GM18868 (cell line): Measurements from ENCODE around the gene FNDC10.
A peak's percentile ranks its signal among the peaks of the same experiment; 100 is the strongest.
"Not testable (repeated sequence)": the region's sequence is repeated elsewhere in the genome, so short reads cannot be mapped to it uniquely, and the experiment has no call there.

Experiments
- ATAC-seq: cut with Tn5 transposase; IDR thresholded peaks from one replicate; pipeline ENCODE4 v1.9.1; 2021; ENCODE audit warnings: mild to moderate bottlenecking, moderate library complexity; ENCODE audit not compliant: unreplicated experiment

The FNDC10 gene

DNA sequence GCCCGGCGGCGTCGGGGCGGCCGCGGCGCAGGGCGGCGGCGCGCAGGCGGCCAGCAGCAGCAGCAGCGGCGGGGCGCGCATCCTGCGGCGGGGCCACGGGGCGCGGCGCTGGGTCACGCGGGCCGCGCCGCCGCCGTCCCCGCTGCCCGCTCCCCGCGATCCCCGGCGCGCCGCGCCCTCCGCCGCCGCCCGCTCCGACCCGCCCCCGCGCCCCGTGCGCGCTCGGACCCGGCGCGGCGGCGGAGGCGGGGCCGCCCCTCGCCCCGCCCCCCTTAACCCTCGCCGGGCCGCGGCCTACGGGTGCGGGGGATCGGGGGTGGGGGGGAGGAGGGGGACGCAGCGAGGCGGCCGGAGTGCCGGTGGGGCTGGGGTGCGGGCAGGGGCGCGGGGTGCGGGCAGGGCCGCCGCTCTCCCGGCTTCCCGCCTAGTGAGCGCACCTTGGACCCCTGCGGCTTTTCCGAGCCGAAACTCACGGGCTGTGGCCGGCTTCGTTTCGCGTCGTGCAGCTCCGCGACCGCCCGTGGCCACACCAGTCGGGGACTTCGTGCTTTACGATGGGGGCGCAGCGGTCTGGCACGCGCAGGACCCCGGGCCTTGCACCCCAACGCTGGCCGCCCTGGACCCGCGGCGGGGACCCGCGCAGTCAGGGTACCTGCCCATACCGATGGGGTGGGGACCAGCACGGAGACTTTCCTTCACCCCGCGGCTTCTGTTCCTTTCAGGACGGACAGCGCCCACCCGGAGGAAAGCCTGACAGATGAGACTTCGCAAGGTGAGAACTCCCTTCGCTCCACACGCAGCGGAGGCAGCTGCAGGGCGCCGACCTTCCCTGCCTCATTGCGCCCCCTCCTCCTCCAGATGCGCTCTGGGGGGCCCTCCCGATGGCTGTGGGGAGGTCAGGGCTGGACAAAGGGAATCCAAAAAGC lies at the start of gene FNDC10:
Gene FNDC10, minus strand, starts transcription at position 201 of the 926 bp plus-strand sequence. Its CDS starts 120 bp downstream, at position 81.
- ATAC-seq, result no peak

DNA sequence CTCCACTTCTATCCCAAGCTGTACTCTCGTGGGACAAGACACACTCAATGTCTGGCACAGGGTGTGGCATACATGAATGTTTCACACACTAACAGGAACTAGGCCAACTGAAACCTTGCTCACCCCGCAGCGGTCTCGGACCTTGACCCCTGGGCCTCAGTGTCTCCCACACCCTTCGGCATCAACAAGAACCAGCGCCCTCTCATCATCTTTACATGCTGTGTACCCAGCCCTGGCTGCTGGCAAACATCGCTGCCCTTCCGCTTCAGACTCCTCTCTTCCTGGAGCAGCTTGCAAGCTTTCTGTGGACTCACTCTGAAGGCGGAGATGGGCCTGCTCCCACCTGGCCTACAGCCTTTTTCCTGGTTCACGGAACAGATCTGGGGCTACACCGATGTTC lies 48.3 kb upstream of the FNDC10 start:
- ATAC-seq, result not testable (repeated sequence)

DNA sequence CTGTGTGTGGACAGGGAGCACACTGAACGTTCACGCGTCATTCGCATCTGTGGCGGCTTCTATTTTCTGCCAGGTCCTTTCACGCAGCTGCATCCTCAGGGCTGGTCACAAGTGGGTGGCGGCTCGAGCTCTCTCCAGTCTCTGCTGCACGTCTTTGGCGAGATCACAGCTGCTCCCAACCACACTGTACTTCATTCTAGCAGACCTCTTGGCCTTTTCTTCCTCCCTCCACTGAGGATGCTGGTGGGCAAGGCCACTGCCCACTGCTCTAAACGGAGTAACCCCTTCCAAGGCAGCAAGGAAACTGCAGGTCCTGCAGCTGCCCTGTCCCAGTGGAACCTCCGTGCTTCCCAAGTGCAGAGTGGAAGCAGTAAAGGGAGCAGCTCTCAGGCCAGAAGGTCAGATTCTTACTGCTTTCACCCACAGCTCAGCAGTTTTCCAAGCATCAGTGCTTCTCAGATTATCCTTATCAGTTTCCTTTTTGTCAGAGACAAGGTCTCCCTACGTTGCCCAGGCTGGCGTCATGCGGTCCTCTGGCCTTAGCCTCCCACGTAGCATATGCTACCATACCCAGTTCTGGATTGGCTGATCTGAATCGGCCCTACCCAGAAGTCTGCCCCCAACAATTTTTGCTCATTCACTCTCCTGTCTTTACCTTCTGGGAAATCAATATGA lies 47.8 kb upstream of the FNDC10 start:
- not testable (repeated sequence) for ATAC-seq

DNA sequence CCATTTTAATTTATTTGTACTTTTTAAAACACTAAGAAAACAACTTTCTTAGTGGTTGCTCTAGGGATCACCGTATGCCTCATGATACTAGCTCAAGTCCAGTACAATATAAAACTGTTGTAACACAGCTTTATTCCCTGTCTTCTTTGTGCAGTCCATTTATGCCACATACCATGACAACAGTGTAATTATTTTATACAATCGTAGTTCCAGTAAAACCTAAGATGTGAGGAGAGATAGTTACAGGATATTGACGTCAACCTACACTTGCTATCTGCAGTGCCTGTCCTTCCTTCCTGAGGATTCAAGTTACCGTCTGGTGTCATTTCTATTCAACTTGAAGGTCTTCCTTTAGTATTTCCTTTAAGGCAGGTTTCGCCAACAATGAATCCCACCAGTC lies 46.4 kb upstream of the FNDC10 start:
- ATAC-seq, result not testable (repeated sequence)

DNA sequence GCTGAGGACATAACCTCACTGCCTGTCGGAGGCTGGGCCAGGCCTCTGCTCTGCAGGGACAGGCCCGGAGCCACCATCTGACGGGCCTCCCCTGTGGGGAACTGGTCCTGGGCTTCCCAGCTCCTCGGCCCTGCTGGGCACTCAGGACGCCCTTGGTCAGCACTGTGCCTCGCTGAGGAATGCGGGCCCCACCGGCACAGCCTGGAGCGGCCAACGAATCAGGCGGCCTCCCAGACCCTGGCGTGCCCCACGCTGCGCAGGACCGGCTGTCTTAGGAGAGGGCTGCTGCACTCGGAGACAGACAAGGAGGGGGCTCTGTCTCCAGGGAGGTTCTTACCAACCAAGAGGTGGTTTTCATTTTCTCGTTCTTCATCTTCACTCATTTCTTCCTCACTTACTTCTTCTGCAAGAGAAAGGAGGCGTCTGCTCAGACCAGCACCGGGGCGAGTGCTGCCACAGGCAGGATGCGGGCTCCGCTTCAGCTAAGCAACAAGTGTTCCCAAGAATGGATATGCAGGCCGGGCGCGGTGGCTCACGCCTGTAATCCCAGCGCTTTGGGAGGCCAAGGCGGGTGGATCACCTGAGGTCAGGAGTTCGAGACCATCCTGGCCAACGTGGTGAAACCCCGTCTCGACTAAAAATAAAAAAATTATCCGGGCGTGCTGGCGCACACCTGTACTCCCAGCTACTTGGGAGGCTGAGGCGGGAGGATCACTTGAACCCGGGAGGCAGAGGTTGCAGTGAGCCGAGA lies 41.0 kb upstream of the FNDC10 start:
- not testable (repeated sequence) for ATAC-seq

DNA sequence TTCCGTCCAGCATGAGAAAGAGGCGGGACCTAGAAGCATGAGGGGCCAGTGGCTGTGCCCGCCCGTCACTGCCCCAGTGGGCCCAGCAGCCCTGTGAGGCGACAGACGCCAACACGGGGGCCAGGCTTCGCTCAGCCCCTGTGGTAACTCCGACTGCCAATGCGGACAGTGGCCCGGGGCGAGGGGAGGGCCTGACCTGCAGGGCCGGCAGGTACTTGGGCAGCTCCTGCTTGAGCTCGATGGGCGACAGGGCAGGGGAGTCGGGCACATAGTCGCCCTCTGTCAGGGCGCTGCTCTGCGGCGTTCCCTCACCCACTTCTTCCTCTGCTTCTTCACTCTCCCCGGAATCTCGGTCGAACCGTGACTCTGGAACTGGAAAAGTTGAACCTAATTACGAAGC lies 40.1 kb upstream of the FNDC10 start:
- ATAC-seq, result not testable (repeated sequence)

DNA sequence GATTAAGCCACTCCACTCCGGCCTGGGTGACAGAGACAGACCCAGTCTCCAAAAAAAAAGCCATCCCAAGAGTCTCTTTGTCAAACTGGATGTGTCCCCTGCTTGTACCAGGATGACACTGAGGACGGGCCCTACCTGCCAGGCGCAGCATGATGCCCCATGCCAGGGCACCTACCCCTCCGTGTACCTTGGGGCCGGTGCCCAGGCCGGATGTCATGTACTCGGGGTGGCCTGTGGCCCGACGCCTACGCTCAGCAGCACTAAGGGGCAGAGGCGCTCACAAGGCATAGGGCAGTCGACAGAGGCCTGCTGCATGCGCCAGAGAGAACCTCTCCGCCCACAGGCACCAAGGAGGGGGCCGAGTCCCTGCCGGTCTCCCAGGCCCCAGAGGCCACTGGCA lies 39.4 kb upstream of the FNDC10 start:
- ATAC-seq, result not testable (repeated sequence)

DNA sequence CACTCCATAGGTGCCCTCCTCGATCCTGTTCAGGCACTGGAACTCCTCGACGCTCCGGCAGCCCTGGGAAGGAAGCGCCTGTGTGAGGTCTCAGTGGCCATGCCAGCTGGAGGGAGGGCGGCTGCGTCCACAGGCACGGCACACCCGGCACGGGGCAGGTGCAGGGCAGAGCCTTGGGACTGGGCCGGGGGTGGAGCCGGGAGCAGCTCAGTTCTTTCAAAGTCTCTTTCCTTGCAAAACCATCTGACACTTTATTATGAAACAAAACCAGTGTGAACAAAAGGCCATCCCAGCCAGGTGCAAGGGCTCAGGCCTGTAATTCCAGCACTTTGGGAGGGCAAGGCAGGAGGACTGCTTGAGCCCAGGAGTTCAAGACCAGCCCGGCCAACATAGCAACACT lies 38.6 kb upstream of the FNDC10 start:
- not testable (repeated sequence) for ATAC-seq

DNA sequence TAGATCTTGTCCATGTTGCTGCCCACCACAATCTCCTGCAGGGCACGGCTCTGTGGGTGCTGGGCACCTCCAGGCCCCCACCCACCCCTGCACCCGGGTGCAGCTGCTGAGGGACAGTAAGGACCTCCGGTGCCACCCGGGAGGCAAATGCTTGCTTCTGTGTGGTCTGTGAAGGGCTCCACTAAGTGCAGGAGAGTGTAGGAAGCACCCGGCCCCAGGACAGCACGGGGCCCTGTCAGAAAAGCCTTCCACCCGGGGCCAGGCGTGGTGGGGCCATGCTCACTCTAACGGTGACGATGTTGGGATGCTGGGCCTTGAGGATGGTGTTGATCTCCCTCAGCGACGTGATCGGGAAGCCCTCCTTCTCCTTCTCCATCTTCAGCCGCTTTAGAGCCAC lies 37.5 kb upstream of the FNDC10 start:
- ATAC-seq, result not testable (repeated sequence)

DNA sequence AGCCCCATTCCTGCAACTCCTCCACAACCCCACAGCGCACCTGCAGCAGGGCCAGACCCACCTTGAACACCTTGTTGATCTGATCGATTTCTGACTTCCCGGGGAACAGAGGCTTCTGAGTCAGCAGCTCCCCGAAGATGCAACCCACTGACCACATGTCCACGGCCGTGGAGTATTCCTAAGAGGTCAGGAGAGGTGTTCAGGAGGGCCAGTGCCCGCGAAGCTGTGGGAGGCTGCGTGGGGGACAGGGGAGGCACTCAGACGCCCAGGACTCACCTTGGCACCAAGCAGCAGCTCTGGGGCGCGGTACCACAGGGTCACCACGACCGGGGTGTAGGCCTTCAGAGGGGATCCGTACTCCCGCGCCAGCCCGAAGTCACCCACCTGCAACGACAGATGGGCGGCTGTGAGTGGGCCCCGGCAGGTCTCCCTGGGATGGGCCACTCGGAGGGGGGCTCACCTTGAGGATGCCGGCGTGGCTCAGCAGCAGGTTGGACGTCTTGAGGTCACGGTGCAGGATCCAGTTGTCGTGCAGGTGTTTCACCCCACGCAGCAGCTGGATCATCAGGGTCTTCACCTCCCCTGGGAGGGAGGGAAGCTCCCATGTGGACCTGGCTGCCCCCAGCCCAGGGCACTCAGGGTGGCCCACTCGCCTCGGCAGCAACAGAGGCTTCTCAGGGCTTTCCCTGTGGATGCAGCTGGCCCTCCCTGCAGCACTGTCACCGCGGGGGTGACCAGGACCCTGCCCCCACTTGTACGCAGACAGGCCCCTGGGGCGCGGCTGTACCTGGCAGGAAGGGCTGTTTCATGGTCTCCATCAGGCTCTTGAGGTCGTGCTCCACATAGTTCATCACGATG lies 36.9 kb upstream of the FNDC10 start:
- not testable (repeated sequence) for ATAC-seq

DNA sequence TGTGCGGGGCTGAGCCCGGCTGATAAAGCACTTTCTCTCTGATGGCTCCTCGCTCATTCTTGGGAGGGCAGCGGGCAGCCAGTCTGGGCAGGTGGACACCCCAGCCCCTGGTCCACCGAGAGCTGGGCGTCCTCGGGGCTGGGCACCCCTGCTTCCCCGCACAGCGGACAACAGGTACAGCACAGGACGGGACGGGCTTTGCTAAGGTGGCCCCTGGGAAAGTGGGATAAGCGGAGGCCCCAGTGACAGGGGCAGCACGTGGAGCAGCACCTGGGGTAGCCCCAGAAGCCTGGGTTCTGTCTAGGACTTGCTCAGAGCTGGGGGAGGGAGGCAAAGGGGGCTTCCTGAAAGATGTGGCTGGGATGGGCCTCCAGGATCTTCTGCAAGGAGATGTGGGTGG lies 34.7 kb upstream of the FNDC10 start:
- ATAC-seq, result not testable (repeated sequence)

DNA sequence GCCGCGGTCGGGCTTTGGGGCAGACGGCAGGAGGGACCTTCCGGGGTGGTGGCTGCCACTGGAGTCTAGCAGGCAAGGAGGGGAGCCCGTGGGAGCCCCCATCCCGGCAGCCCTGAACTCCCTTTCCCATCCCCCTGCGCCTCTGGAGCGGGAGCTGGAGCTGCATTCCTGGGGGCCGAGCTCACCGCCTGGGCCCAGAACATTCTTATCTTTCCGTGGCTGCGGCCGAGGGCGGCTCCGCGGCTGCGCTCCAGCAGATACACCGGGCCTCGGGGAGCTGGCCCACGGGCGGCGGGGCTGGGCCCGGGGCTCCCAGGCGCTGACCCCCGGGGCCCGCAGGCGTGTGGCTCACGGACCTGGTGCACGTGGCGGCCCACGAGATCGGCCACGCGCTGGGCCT lies 33.5 kb upstream of the FNDC10 start:
- not testable (repeated sequence) for ATAC-seq

DNA sequence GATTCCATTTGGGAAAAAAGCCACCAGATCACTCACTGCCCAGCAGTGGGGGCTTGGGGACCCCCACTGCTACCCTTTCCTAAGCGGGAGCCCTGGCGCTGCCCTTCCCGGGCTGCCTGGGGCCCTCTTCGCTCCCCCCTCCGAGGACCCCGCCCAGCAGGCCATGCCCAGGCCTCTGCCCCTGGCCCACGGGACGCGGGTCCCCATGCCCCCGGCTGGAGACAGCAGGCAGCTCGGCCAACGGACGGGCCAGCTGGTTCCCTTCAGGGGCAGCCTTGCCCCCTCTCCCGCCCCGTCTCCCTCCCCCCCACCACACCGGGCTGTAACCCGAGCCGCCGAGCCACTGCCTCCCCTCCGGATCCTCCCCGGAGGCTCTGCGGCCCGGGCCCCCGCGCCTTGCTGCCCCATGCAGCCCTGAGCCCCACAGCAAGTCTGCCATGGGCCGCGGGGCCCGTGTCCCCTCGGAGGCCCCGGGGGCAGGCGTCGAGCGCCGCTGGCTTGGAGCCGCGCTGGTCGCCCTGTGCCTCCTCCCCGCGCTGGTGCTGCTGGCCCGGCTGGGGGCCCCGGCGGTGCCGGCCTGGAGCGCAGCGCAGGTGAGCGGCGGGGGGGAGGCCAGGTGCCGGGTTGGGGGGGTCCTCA lies 32.0 kb upstream of the FNDC10 start, which contains the start of gene MMP23B:
Gene MMP23B, plus strand, starts transcription at position 392 of the 639 bp plus-strand sequence. Its CDS starts 46 bp downstream, at position 438.
- no peak for ATAC-seq

DNA sequence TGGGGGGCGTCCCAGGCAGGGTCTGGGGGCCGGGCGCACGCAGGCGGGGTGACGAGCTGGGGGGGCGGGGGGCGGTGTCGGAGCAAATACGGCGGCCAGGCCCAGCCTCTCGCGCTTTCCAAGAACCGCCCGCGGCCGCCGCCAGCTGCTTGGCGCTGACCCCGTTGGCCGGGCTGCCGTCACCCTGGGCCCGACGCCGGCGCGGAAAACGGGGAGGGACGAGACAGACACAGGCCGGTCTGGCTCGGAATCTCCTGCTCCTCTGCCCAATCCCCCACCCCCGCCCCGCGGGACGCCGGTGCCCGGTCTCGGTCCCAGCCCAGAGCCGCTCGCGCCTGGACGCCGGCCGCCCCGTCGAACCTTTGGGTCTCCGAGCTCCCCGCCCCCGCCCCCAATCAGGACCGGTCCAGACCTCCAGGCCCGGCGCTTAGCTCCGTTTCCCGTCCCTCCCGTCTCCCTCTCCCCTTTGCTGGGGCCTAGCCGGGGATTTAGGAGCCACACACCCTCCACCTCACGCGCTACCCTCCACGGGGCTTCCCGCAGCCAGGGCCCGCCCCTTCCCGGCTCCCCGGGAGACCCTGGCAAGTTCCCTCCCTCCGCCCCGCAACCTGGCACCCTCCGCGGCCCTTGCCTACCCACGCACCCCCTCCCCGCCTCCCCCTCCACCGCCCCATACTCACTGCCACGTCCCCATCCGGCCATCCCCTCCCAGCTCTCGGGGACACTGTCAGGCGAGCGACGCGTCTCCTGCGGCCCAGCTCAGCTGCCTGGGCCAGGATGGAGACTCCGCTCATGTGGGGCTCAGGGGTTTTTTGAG lies 31.2 kb upstream of the FNDC10 start:
- ATAC-seq, result no peak

DNA sequence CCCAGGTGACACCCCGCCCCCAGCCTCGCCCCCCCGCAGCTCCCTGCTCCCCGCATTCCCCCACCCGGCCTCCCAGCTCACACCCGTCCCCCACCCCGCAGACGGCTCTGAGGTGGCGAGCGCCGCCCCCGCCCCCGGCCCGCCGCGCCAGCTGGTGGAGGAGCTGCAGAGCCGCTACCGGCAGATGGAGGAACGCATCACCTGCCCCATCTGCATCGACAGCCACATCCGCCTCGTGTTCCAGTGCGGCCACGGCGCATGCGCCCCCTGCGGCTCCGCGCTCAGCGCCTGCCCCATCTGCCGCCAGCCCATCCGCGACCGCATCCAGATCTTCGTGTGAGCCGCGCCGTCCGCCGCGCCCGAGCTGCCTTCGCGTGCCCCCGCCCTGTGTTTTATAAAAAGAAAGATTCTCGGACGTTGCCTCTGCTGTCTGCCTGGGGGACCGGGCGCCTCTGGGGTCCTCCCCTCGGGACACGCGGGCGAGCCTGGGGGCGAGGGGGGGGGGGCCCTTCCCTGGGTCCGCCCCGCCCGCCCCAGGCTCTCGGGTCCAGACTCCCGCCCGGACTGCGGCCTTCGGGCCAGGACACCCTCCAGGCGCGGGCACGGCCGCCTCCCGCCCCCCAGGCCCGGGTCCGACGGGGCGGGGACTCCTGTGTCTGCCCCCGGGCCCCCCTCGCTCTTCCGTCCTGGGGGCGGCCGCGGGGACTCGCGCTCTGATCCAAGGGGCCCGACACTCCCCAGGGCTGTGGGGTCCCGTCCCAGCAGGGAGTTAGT lies 30.4 kb upstream of the FNDC10 start:
- ATAC-seq, result peak; percentile 52

DNA sequence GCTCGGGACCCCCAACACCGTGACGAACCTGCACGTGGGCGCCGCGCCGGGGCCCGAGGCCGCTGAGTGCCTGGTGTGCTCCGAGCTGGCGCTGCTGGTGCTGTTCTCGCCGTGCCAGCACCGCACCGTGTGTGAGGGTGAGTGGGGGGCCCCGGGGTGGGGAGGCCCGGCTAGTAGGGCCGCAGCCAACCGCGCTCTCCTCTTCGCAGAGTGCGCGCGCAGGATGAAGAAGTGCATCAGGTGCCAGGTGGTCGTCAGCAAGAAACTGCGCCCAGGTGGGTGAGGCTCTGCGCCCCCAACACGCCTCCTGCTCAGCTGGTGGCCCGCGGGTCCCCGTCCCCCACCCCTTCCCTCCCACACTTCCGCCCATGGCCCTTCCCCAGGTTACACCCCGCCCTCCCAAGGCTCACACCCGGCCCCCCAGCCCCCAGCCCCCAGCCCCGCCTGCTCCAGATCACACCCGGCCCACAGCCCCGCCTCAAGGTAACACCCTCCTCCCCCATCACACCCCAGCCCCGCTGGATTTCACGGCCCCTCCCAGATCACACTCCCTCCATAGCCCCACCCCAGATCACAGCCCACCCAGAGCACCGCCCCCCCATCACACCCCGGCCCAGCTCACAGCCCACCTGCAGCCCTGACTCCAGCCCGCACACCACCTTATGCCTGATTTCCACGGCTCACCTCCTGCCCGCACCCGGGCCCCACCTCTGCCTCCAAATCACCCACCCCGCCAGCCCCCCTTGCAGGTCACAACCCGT lies 29.7 kb upstream of the FNDC10 start:
- ATAC-seq, result no peak

DNA sequence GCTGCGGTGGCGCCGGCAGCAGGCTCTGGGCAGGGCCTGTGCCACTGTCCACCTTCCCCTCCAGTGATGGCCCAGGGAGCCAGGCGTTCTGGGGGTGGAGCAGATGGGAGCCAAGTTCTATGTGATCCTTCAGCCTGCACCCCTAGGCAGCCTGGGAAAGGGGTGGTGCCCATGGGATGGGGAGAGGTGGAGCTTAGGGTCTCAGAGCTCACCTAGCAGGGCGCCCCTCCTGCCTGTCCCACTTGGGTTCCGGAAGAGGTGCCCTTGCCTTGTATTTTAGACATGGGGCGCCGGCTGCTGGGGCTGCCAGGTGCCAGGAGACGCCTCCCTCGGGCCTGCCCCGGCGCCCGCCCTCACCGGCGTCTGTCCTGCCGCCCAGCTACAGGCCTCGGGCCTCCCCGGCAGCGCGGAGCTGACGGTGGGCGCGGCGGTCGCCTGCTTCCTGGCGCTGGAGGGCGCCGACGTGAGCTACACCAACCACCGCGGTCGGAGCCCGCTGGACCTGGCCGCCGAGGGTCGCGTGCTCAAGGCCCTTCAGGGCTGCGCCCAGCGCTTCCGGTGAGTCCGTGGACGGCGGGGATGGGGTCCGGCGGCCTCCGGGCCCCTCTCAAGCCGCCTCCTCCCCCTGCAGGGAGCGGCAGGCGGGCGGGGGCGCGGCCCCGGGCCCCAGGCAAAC lies 29.0 kb upstream of the FNDC10 start:
- no peak for ATAC-seq
